Measurements from ENCODE around the gene C1QL1. TPM values are rescaled to one million over a fixed set of nuclear protein-coding genes. Genes with fewer than 3 reads are reported as not detected.

The C1QL1 gene
- polyA plus RNA-seq, 1 experiment, result 1.9 TPM

DNA sequence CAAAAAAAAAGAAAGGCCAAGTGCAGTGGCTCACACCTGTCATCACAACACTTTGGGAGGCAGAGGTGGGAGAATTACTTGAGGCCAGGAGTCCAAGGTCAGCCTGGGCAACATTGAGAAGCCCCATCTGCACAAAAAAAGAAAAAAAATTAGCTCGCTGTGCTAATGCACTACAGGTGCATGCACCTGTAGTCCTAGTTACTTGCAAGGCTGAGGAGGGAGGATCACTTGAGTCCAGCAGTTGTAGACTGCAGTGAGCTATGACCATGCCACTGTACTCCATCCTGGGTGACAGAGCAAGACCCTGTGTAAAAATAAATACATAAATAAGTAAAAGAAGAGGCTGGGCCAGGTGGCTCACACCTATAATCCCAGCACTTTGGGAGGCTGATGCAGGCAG is 43.7 kb upstream of the C1QL1 start:
- POLR2A ChIA-PET, result no interaction called here
- CTCF ChIA-PET, result interaction anchor here (1.2 to 1.7 kb wide), 2 partner anchors 11 to 124 kb away, joined by 3 to 5 read pairs; partner anchors contain the start of gene ACBD4
- no peak for DNase-seq (ENCODE audit: low read depth, low spot score)
- TF ChIP-seq, protein P1, sequence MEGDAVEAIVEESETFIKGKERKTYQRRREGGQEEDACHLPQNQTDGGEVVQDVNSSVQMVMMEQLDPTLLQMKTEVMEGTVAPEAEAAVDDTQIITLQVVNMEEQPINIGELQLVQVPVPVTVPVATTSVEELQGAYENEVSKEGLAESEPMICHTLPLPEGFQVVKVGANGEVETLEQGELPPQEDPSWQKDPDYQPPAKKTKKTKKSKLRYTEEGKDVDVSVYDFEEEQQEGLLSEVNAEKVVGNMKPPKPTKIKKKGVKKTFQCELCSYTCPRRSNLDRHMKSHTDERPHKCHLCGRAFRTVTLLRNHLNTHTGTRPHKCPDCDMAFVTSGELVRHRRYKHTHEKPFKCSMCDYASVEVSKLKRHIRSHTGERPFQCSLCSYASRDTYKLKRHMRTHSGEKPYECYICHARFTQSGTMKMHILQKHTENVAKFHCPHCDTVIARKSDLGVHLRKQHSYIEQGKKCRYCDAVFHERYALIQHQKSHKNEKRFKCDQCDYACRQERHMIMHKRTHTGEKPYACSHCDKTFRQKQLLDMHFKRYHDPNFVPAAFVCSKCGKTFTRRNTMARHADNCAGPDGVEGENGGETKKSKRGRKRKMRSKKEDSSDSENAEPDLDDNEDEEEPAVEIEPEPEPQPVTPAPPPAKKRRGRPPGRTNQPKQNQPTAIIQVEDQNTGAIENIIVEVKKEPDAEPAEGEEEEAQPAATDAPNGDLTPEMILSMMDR (IDR thresholded peaks at IDR 0.05; ENCODE audit: low read depth, low read length), result no peak
- H3K4me3 ChIP-seq (ENCODE audit: low read depth, low read length), result no peak overlapping the region
- no peak overlapping the region for H3K27ac ChIP-seq (ENCODE audit: low read depth, low read length)
- H3K27me3 ChIP-seq (ENCODE audit: control insufficient read depth, insufficient read depth, low read length), result peaks cover 4% of the 10 kb centered on the region
- H3K9me3 ChIP-seq (ENCODE audit: control insufficient read depth, insufficient read depth, low read length), result no peaks in the 10 kb centered on the region

- Histone ChIP-seq H3K27ac (ENCODE audit: low read depth, low read length) (no peak overlapping the region), H3K27me3 (ENCODE audit: control insufficient read depth, insufficient read depth, low read length) (peaks cover 16% of the 10 kb centered on the region), H3K9me3 (ENCODE audit: control insufficient read depth, insufficient read depth, low read length) (no peaks in the 10 kb centered on the region), H3K4me3 (ENCODE audit: low read depth, low read length) (no peak overlapping the region)
- ChIA-PET POLR2A (no interaction called here), CTCF (interaction anchor here (0.5 to 1.1 kb wide), 6 partner anchors 10 to 189 kb away, joined by 3 to 6 read pairs (median 4); partner anchors contain the start of gene ACBD4)
- no peak for DNase-seq (ENCODE audit: low read depth, low spot score)
- TF ChIP-seq, protein P1 (IDR thresholded peaks at IDR 0.05; ENCODE audit: low read depth, low read length), result no peak
Measured at GRCh38 chr17:45009676-45010467, 41.8 kb upstream of the C1QL1 start.

GRCh38 chr17:45008216-45008615 is 40.1 kb upstream of the C1QL1 start:
- Histone ChIP-seq H3K27ac (ENCODE audit: low read depth, low read length) (no peak overlapping the region), H3K27me3 (ENCODE audit: control insufficient read depth, insufficient read depth, low read length) (peaks cover 20% of the 10 kb centered on the region), H3K4me3 (ENCODE audit: low read depth, low read length) (no peak overlapping the region), H3K9me3 (ENCODE audit: control insufficient read depth, insufficient read depth, low read length) (no peaks in the 10 kb centered on the region)
- ChIA-PET POLR2A (no interaction called here), CTCF (no interaction called here)
- no peak for DNase-seq (ENCODE audit: low read depth, low spot score)
- TF ChIP-seq, protein P1 (IDR thresholded peaks at IDR 0.05; ENCODE audit: low read depth, low read length), result no peak

GRCh38 chr17:45006927-45007461 is 38.9 kb upstream of the C1QL1 start:
- H3K9me3 ChIP-seq (ENCODE audit: control insufficient read depth, insufficient read depth, low read length), result no peaks in the 10 kb centered on the region
- POLR2A ChIA-PET, result no interaction called here
- peaks cover 20% of the 10 kb centered on the region for H3K27me3 ChIP-seq (ENCODE audit: control insufficient read depth, insufficient read depth, low read length)
- peak overlapping the region; percentile 11 for H3K27ac ChIP-seq (ENCODE audit: low read depth, low read length)
- no peak overlapping the region for H3K4me3 ChIP-seq (ENCODE audit: low read depth, low read length)
- CTCF ChIA-PET, result no interaction called here
- no peak for DNase-seq (ENCODE audit: low read depth, low spot score)
- TF ChIP-seq, protein P1 (IDR thresholded peaks at IDR 0.05; ENCODE audit: low read depth, low read length), result no peak

DNA sequence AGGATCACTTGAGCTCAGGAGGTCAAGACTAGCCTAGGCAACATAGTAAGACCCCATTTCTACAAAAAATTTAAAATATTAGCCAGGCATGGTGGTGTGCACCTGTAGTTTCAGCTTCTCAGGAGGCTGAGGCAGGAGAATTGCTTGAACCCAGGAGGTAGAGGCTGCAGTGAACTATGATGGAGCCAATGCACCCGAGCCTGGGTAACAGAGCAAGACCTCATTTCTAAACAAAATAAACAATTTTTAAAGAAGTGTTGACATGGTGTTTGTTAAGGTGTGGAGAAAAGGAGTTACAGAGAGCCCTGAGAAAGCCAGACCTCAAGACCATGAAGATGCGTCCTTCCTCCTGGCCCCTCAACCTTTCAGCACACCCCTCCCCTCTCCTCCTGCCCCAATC is 37.6 kb upstream of the C1QL1 start:
- H3K27ac ChIP-seq (ENCODE audit: low read depth, low read length), result no peak overlapping the region
- no peak overlapping the region for H3K4me3 ChIP-seq (ENCODE audit: low read depth, low read length)
- H3K27me3 ChIP-seq (ENCODE audit: control insufficient read depth, insufficient read depth, low read length), result peaks cover 25% of the 10 kb centered on the region
- no peak for DNase-seq (ENCODE audit: low read depth, low spot score)
- no peaks in the 10 kb centered on the region for H3K9me3 ChIP-seq (ENCODE audit: control insufficient read depth, insufficient read depth, low read length)
- ChIA-PET POLR2A (no interaction called here), CTCF (interaction anchor here (1.3 kb wide), 1 partner anchor 85 kb away, joined by 4 read pairs; no protein-coding TSS in a partner anchor)
- TF ChIP-seq, protein P1 (IDR thresholded peaks at IDR 0.05; ENCODE audit: low read depth, low read length), result no peak
